Sigmoid colon (tissue), 7 donors: Measurements from ENCODE around the gene RTKN2. TPM values are rescaled to one million over a fixed set of nuclear protein-coding genes. Genes with fewer than 3 reads are reported as not detected.

Experiments
- DNase-seq: peaks from one replicate; pipeline ENCODE4 v3.0.0-alpha.2; 2019
- H3K27ac ChIP-seq, 4 donors: fragments of 200-600 bp; sonication (generic); one replicate each; pipeline ENCODE4 v1.5.1; 2016 to 2019; ENCODE audit warnings: mild to moderate bottlenecking in 1 of 4
- H3K27me3 ChIP-seq, 3 donors: fragments of 200-600 bp; sonication (generic); one replicate each; pipeline ENCODE4 v1.5.1; 2019; ENCODE audit warnings: mild to moderate bottlenecking in 1 of 3
- H3K36me3 ChIP-seq, 4 donors: fragments of 200-600 bp; sonication (generic); one replicate each; pipeline ENCODE4 v1.5.1; 2016 to 2019
- H3K4me1 ChIP-seq, 4 donors: fragments of 200-600 bp; sonication (generic); one replicate each; pipeline ENCODE4 v1.5.1; 2017 to 2019
- H3K4me3 ChIP-seq, 4 donors: fragments of 200-600 bp; sonication (generic); one replicate each; pipeline ENCODE4 v1.5.1; 2017 to 2019; ENCODE audit warnings: mild to moderate bottlenecking in 2 of 4, moderate library complexity in 1 of 4
- H3K9me3 ChIP-seq, 4 donors: fragments of 200-600 bp in 3 of 4; sonication (generic) in 3 of 4; one replicate each; pipeline versions ENCODE4 v1.5.1 to v1.6.1; 2013 to 2019
- EP300 ChIP-seq, 4 donors: sonication (generic); formaldehyde crosslinking; IDR thresholded peaks; one replicate each; pipeline ENCODE4 v1.6.1; 2017; ENCODE audit warnings: antibody characterized with exemption in 4 of 4
- POLR2A ChIP-seq, 2 donors: fragments of 450-650 bp; IDR thresholded peaks; one replicate each; pipeline ENCODE4 v1.6.1; 2016; ENCODE audit warnings: antibody characterized with exemption in 2 of 2, mild to moderate bottlenecking in 2 of 2, moderate library complexity in 2 of 2
- POLR2AphosphoS5 ChIP-seq, 4 donors: sonication (generic); formaldehyde crosslinking; IDR thresholded peaks; one replicate each; pipeline ENCODE4 v1.6.1; 2017; ENCODE audit warnings: antibody characterized with exemption in 4 of 4
- WGBS, 2 donors: extraction: QIAGEN DNeasy Blood & Tissue Kit; methylation state at CpG; one replicate each; pipeline ENCODE4 v1.1.7; 2013; 5-methylcytosine and 5-hydroxymethylcytosine counted together
- intact Hi-C: fragments of 100-400 bp; cut with DNase I; formaldehyde crosslinking; loops from one replicate; pipeline ENCODE4 v1.15.1; 2023
- polyA plus RNA-seq, 3 donors: library from polyadenylated mRNA; stranded (reverse); fragments of 200-250 nt; gene quantifications; one replicate each; pipeline ENCODE4 v1.2.3, GENCODE V29; 2013
- total RNA-seq, 4 donors: library from RNA; depleted of rRNA; stranded (reverse); fragments of >200 nt; gene quantifications; one replicate each; pipeline ENCODE4 v1.1.0, GENCODE V29; 2016
- TF ChIP-seq, protein P1 (sequence below), 4 experiments: fragments of 450-650 bp in 3 of 4; fragments of 200-600 bp in 1 of 4; IDR thresholded peaks; one replicate each; pipeline ENCODE4 v1.5.1; 2016 to 2019; ENCODE audit warnings: antibody characterized with exemption in 4 of 4, mild to moderate bottlenecking in 3 of 4, moderate library complexity in 2 of 4
- donor health status: healthy with polysubstance abuse.
- donor health status: Bipolar disorder and iron deficiency.
- donor health status: healthy.

RTKN2 gene
- total and polyA plus RNA-seq, 7 donors = 0.60 to 2.0 (median 1.2) TPM; not detected in 4

DNA sequence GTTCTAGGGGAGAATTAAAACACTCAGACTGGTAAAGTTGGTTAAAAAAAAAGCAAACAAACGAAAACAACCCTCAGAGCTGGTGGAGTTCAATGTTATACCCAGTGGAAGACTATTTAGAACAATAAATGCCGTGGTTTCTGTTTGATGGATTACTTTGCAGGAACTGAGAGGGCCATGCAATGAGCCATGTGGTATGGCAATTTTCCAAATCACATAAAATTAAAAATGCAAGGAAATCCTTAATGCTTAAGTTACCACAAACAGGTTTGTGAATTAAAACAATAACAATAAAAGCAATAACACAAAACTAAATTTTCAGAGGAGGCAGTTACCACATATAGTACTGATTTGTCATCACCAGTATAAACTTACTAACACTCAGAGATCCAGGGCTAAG is 96.9 kb downstream of the RTKN2 start:
- no peak for DNase-seq
- intact Hi-C loops = no loop called here
- WGBS, 2 donors = 65 to 67% methylated on average over 2 of the region's 2 CpGs
- TF ChIP-seq, protein P1, sequence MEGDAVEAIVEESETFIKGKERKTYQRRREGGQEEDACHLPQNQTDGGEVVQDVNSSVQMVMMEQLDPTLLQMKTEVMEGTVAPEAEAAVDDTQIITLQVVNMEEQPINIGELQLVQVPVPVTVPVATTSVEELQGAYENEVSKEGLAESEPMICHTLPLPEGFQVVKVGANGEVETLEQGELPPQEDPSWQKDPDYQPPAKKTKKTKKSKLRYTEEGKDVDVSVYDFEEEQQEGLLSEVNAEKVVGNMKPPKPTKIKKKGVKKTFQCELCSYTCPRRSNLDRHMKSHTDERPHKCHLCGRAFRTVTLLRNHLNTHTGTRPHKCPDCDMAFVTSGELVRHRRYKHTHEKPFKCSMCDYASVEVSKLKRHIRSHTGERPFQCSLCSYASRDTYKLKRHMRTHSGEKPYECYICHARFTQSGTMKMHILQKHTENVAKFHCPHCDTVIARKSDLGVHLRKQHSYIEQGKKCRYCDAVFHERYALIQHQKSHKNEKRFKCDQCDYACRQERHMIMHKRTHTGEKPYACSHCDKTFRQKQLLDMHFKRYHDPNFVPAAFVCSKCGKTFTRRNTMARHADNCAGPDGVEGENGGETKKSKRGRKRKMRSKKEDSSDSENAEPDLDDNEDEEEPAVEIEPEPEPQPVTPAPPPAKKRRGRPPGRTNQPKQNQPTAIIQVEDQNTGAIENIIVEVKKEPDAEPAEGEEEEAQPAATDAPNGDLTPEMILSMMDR (IDR thresholded peaks at IDR 0.05) = no peak
- TF ChIP-seq EP300 (IDR thresholded peaks at IDR 0.05) (no peak), POLR2A (IDR thresholded peaks at IDR 0.05) (no peak)
- H3K9me3 ChIP-seq = no peaks in the 10 kb centered on the region
- no peak overlapping the region for H3K27ac ChIP-seq
- H3K36me3 ChIP-seq = no peaks in the 10 kb centered on the region
- H3K4me1 ChIP-seq = peaks cover 0 to 5% (median 3%) of the 10 kb centered on the region in 4 donors
- no peak overlapping the region for H3K4me3 ChIP-seq
- no peaks in the 10 kb centered on the region for H3K27me3 ChIP-seq

DNA sequence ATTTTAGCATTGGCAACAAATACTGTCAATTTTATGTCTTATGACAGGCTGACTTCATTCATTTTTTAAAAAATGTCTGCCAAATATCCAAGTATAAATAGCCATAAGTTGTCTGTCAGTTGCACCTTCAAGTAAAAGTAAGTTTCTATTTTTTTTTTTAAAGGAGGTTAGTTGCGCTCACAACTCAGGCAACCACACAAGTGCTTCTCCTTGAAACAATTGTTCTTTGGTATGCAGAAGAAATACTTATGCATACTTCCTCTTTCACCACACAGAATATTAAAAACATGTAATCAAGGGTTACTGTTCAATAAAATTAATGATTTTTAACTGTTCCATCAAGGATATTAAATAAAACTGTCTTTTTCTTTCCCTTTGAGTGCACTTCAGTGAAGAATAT is 97.9 kb downstream of the RTKN2 start:
- intact Hi-C loops = no loop called here
- 69 to 94% methylated on average over 1 of the region's 1 CpG for WGBS, 2 donors
- no peak for DNase-seq
- no peaks in the 10 kb centered on the region for H3K9me3 ChIP-seq
- TF ChIP-seq, protein P1 (IDR thresholded peaks at IDR 0.05) = no peak
- TF ChIP-seq POLR2AphosphoS5 (IDR thresholded peaks at IDR 0.05) (no peak), POLR2A (IDR thresholded peaks at IDR 0.05) (no peak), EP300 (IDR thresholded peaks at IDR 0.05) (no peak)
- H3K27ac ChIP-seq = no peak overlapping the region
- peaks cover 0 to 16% (median 10%) of the 10 kb centered on the region in 4 donors for H3K4me1 ChIP-seq
- H3K27me3 ChIP-seq = no peaks in the 10 kb centered on the region
- H3K4me3 ChIP-seq = no peak overlapping the region
- H3K36me3 ChIP-seq = no peaks in the 10 kb centered on the region

DNA sequence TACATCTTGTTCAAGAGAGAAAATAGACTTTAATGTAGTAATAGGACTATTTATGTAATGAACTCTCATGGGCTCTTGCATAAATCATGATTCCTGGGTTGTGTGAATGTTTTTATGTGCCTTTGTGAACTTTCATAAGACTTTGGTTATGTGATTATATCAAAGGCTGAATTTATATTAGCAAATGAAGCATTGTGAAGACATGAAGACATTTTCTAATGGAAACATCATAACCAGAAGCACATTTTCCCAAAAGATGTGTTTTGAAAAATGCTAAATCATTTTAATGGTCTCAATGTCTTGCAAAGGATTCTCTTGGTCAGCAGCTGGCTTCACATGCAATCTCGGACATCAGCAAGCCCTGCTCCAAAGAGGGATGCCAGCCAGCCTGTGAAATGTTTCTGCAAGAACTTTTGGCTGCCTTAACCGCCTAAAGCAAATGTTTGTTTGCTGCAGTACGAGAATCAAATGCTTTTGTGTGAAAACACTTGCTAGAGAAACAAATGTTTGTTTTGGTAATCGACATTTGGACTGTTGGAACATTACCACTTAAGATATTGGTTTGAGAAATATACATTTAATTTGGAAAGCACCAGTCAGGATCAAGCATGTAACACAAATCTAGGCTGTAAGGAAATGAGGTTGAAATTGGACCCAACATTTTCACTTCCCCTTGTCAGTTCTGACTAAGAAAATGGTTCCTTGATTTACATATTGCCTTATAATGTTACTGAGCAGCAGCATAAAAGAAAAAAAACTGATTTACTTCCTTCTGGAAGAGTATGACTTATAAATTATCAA is 102.1 kb downstream of the RTKN2 start:
- Histone ChIP-seq H3K27me3 (no peaks in the 10 kb centered on the region), H3K4me3 (no peak overlapping the region), H3K27ac (peak overlapping the region in 1 of 4 donors; percentile 11), H3K4me1 (peaks cover 0 to 17% (median 10%) of the 10 kb centered on the region in 4 donors), H3K9me3 (no peaks in the 10 kb centered on the region), H3K36me3 (no peaks in the 10 kb centered on the region)
- no peak for DNase-seq
- 44 to 58% methylated on average over 4 of the region's 4 CpGs for WGBS, 2 donors
- TF ChIP-seq EP300 (IDR thresholded peaks at IDR 0.05) (no peak), POLR2AphosphoS5 (IDR thresholded peaks at IDR 0.05) (no peak), POLR2A (IDR thresholded peaks at IDR 0.05) (no peak)
- TF ChIP-seq, protein P1 (IDR thresholded peaks at IDR 0.05) = no peak
- intact Hi-C loops = no loop called here

DNA sequence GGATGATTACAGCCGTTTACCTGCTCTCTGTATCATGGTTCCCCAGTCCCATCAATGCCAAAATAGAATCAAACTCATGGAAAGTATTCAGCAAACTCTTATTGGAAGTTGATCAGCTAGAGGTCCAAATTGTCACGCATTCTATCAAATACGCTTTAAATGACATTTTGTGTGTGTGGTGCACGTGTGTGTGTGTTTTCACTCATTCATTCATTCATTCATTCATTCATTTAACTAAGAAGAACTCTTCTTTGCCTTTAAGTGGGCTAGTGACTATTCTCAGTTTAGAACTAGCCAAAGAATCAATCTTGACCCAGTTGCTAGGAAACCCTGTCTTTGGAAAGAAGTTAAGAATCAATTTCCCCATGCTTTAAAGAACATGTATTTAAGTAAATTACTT is 102.8 kb downstream of the RTKN2 start:
- DNase-seq = no peak
- Histone ChIP-seq H3K4me3 (no peak overlapping the region), H3K27ac (no peak overlapping the region), H3K4me1 (peaks cover 0 to 17% (median 10%) of the 10 kb centered on the region in 4 donors), H3K36me3 (no peaks in the 10 kb centered on the region), H3K27me3 (no peaks in the 10 kb centered on the region), H3K9me3 (no peaks in the 10 kb centered on the region)
- TF ChIP-seq EP300 (IDR thresholded peaks at IDR 0.05) (no peak), POLR2AphosphoS5 (IDR thresholded peaks at IDR 0.05) (no peak), POLR2A (IDR thresholded peaks at IDR 0.05) (no peak)
- TF ChIP-seq, protein P1 (IDR thresholded peaks at IDR 0.05) = no peak
- 94% methylated on average over 4 of the region's 4 CpGs for WGBS, 2 donors
- intact Hi-C loops = no loop called here
